CD4-positive, alpha-beta T cell treated with Interferon gamma for 1 hour (primary cell): ENCODE measurements around the gene HMCES.

ENCODE experiments used
- DNase-seq: peaks from one replicate; pipeline ENCODE4 v3.0.0-alpha.2; 2020

Gene HMCES

GRCh38 chr3:129349791-129350190 is 71.1 kb downstream of the HMCES start:
- DNase-seq, result no peak

GRCh38 chr3:129352045-129352444 is 73.4 kb downstream of the HMCES start:
- no peak for DNase-seq

- DNase-seq, result no peak
Measured at GRCh38 chr3:129352650-129353588, 74.2 kb downstream of the HMCES start.

GRCh38 chr3:129353589-129353941 is 74.9 kb downstream of the HMCES start:
- no peak for DNase-seq
